GM12878 (cell line): ENCODE data around the gene LRRC61. TPM values are rescaled to one million over a fixed set of nuclear protein-coding genes. Genes with fewer than 3 reads are reported as not detected.

Experiments
- ATF2 ChIP-seq: IDR thresholded peaks from 2 replicates; pipeline ENCODE4 v1.6.1; 2012; ENCODE audit warnings: low read length, inconsistent platforms
- CHD2 ChIP-seq: IDR thresholded peaks from 2 replicates; pipeline ENCODE4 v1.6.1; 2011; ENCODE audit warnings: low read depth, low read length, improper control_type of control experiment, borderline replicate concordance
- CREB1 ChIP-seq: IDR thresholded peaks from 2 replicates; pipeline ENCODE4 v1.6.1; 2012; ENCODE audit warnings: low read depth, mild to moderate bottlenecking, inconsistent platforms
- E4F1 ChIP-seq: fragments of 450-650 bp; IDR thresholded peaks from 2 replicates; pipeline ENCODE4 v1.6.1; 2018; ENCODE audit warnings: borderline replicate concordance, mild to moderate bottlenecking; ENCODE audit not compliant: partially characterized antibody
- EED ChIP-seq: sonication (generic); IDR thresholded peaks from 2 replicates; pipeline ENCODE4 v1.6.1; 2016; ENCODE audit warnings: antibody characterized with exemption, low read depth
- FOXM1 ChIP-seq: IDR thresholded peaks from 2 replicates; pipeline ENCODE4 v1.6.1; 2012; ENCODE audit warnings: low read depth, mild to moderate bottlenecking, inconsistent platforms, low read length, moderate library complexity
- HCFC1 ChIP-seq: fragments of 150-350 bp; IDR thresholded peaks from 2 replicates; pipeline ENCODE4 v1.6.1; 2014; ENCODE audit warnings: low read length
- IRF5 ChIP-seq: fragments of 450-650 bp; IDR thresholded peaks from 2 replicates; pipeline ENCODE4 v1.6.1; 2017; ENCODE audit warnings: borderline replicate concordance
- MLLT1 ChIP-seq: fragments of 450-650 bp; IDR thresholded peaks from 2 replicates; pipeline ENCODE4 v1.6.1; 2016; ENCODE audit warnings: mild to moderate bottlenecking
- MYC ChIP-seq: IDR thresholded peaks from 2 replicates; pipeline ENCODE4 v1.6.1; 2011; ENCODE audit warnings: mild to moderate bottlenecking, low read length, moderate library complexity, inconsistent platforms; ENCODE audit not compliant: insufficient read depth, insufficient replicate concordance, insufficient read length, severe bottlenecking
- NR2C1 ChIP-seq: fragments of 450-650 bp; IDR thresholded peaks from 2 replicates; pipeline ENCODE4 v1.6.1; 2017; ENCODE audit warnings: antibody characterized with exemption, mild to moderate bottlenecking, moderate library complexity
- NR2F1 ChIP-seq: fragments of 450-650 bp; conservative IDR thresholded peaks from 2 replicates; pipeline ENCODE4 v1.6.1; 2017; ENCODE audit warnings: mild to moderate bottlenecking
- PBX3 ChIP-seq: IDR thresholded peaks from 2 replicates; pipeline ENCODE4 v1.6.1; 2011; ENCODE audit warnings: mild to moderate bottlenecking, low read depth, low read length, moderate library complexity; ENCODE audit not compliant: insufficient replicate concordance
- PKNOX1 ChIP-seq: fragments of 450-650 bp; IDR thresholded peaks from 2 replicates; pipeline ENCODE4 v1.6.1; 2016; ENCODE audit warnings: mild to moderate bottlenecking
- POU2F2 ChIP-seq: IDR thresholded peaks from 3 replicates; pipeline ENCODE4 v1.6.1; 2011; ENCODE audit warnings: low read depth, mild to moderate bottlenecking, low read length, borderline replicate concordance
- RBBP5 ChIP-seq: fragments of 200-600 bp; sonication (generic); conservative IDR thresholded peaks from 2 replicates; pipeline ENCODE4 v1.6.1; 2016
- RCOR1 ChIP-seq: conservative IDR thresholded peaks from 2 replicates; pipeline ENCODE4 v1.6.1; 2012; ENCODE audit warnings: low read depth, low read length, improper control_type of control experiment
- SIN3A ChIP-seq: IDR thresholded peaks from 2 replicates; pipeline ENCODE4 v1.6.1; 2012; ENCODE audit warnings: low read depth, low read length, improper control_type of control experiment
- SRF ChIP-seq, 2 experiments: IDR thresholded peaks; 2 replicates each; pipeline ENCODE4 v1.6.1; 2011; ENCODE audit warnings: low read depth in 2 of 2, low read length in 2 of 2, mild to moderate bottlenecking in 1 of 2, moderate library complexity in 1 of 2
- WRNIP1 ChIP-seq: IDR thresholded peaks from 2 replicates; pipeline ENCODE4 v1.6.1; 2011; ENCODE audit warnings: low read depth, low read length, improper control_type of control experiment, borderline replicate concordance
- ZNF384 ChIP-seq: IDR thresholded peaks from 2 replicates; pipeline ENCODE4 v1.6.1; 2012; ENCODE audit warnings: low read depth, mild to moderate bottlenecking, low read length, improper control_type of control experiment, borderline replicate concordance
- polyA plus RNA-seq, 11 experiments: library from polyadenylated mRNA; depleted of rRNA in 4 of 11; unstranded in 6 of 11; stranded (reverse) in 5 of 11; fragments of >200 nt; fragmentation: Nextera tagmentation in 4 of 11; fragmentation: Illumina TruSeq in 1 of 11; extraction: Ambion mirVana in 4 of 11; extraction: Trizol in 1 of 11; gene quantifications; 1 replicate in 1 of 11; 2 replicates in 10 of 11; pipeline versions ENCODE4 v1.2.1 to v1.2.3, GENCODE V29; 2011 to 2016; ENCODE audit warnings: inconsistent platforms in 2 of 11, missing spikeins in 2 of 11, low read depth in 1 of 11
- total RNA-seq, 4 experiments: library from RNA; depleted of rRNA in 3 of 4; stranded (reverse); fragments of >200 nt in 3 of 4; fragmentation: Illumina TruSeq in 1 of 4; extraction: Trizol in 1 of 4; gene quantifications; 2 replicates each; pipeline versions ENCODE4 v1.2.1 to v1.2.3, GENCODE V29; 2013 to 2021

Gene LRRC61
- total and polyA plus RNA-seq, 10 of the 15 experiments (the other 5 are each of a cell fraction or from before 2014, with no cell fraction given) = 1.4 to 54.2 (median 21.8) TPM

- TF ChIP-seq MYC = peak; percentile 65
- no peak for TF ChIP-seq SIN3A
- TF ChIP-seq ZNF384 = no peak
- TF ChIP-seq PBX3 = no peak
- no peak for TF ChIP-seq RCOR1
- no peak; the same call in 1 of the 2 replicates for TF ChIP-seq MLLT1
- TF ChIP-seq EED = peak; percentile 72
- TF ChIP-seq E4F1 = no peak
- peak; percentile 64 for TF ChIP-seq CHD2
- no peak for TF ChIP-seq WRNIP1
- TF ChIP-seq IRF5 = no peak
- TF ChIP-seq PKNOX1 = no peak
- no peak for TF ChIP-seq SRF (IDR thresholded peaks at IDR 0.05; ENCODE audit: low read depth in 2 of 2, low read length in 2 of 2)
- no peak for TF ChIP-seq CREB1
- TF ChIP-seq ATF2 = no peak
- no peak for TF ChIP-seq FOXM1
- no peak for TF ChIP-seq RBBP5
- peak; percentile 51 for TF ChIP-seq NR2C1
- peak; percentile 39; the same call in 1 of the 2 replicates for TF ChIP-seq HCFC1
- 0 out of 3 replicates have a peak, but pooled peaks have one; percentile 12 for TF ChIP-seq POU2F2
- peak; percentile 76 for TF ChIP-seq NR2F1
Observed at GRCh38 chr7:150368096-150368883, 45.1 kb downstream of the LRRC61 start, which contains the start of gene REPIN1 (continued).
